ENCODE results near the gene AGAP3. TPM values are rescaled to one million over a fixed set of nuclear protein-coding genes. Genes with fewer than 3 reads are reported as not detected.
A peak's percentile ranks its signal among the peaks of the same experiment; 100 is the strongest.

The AGAP3 gene
- total RNA-seq, 4 donors from 2014 or later = 28.2 to 174 (median 53.2) TPM

GRCh38 chr7:151115121-151115835, 29.0 kb downstream of the AGAP3 start:
- Histone ChIP-seq H3K4me1 (peaks cover 0 to 26% of the 10 kb centered on the region in 2 donors), H3K27ac (no peak overlapping the region), H3K9me3 (no peaks in the 10 kb centered on the region), H3K27me3 (no peaks in the 10 kb centered on the region), H3K4me3 (peak overlapping the region in 1 of 2 donors; percentile 15), H3K36me3 (no peaks in the 10 kb centered on the region)
- DNase-seq = no peak
- intact Hi-C loops (cut with DNase I; ENCODE audit: low total_unique reads) = loop anchor here (10.0 kb wide), 1 partner anchor 90 kb away; the partner anchor contains the start of genes ABCB8 and ATG9B
- TF ChIP-seq POLR2A (IDR thresholded peaks at IDR 0.05) = no peak
- peak in 1 of 4 experiments; percentile 24 for TF ChIP-seq CTCF (IDR thresholded peaks at IDR 0.05)

- intact Hi-C loops (cut with DNase I; ENCODE audit: low total_unique reads) = loop anchor here (10.0 kb wide), 1 partner anchor 91 kb away; the partner anchor contains the start of genes ABCB8 and ATG9B
- Histone ChIP-seq H3K4me3 (no peak overlapping the region), H3K27me3 (no peaks in the 10 kb centered on the region), H3K9me3 (no peaks in the 10 kb centered on the region), H3K36me3 (no peaks in the 10 kb centered on the region), H3K27ac (no peak overlapping the region), H3K4me1 (peaks cover 0 to 19% of the 10 kb centered on the region in 2 donors)
- DNase-seq = no peak
- TF ChIP-seq CTCF (IDR thresholded peaks at IDR 0.05) (no peak), POLR2A (IDR thresholded peaks at IDR 0.05) (no peak)
Measured at GRCh38 chr7:151115836-151116418, 29.7 kb downstream of the AGAP3 start.

GRCh38 chr7:151116603-151117440, 30.5 kb downstream of the AGAP3 start:
- Histone ChIP-seq H3K27ac (no peak overlapping the region), H3K4me1 (peaks cover 0 to 19% of the 10 kb centered on the region in 2 donors), H3K36me3 (no peaks in the 10 kb centered on the region), H3K4me3 (no peak overlapping the region), H3K9me3 (no peaks in the 10 kb centered on the region), H3K27me3 (no peaks in the 10 kb centered on the region)
- DNase-seq = no peak
- TF ChIP-seq CTCF (IDR thresholded peaks at IDR 0.05) = no peak
- no peak for TF ChIP-seq POLR2A (IDR thresholded peaks at IDR 0.05)
- intact Hi-C loops (cut with DNase I; ENCODE audit: low total_unique reads) = loop anchor here (10.0 kb wide), 1 partner anchor 92 kb away; the partner anchor contains the start of genes ABCB8 and ATG9B

GRCh38 chr7:151117565-151117964, 31.3 kb downstream of the AGAP3 start:
- Histone ChIP-seq H3K9me3 (no peaks in the 10 kb centered on the region), H3K4me1 (peaks cover 0 to 19% of the 10 kb centered on the region in 2 donors), H3K36me3 (no peaks in the 10 kb centered on the region), H3K27me3 (no peaks in the 10 kb centered on the region), H3K27ac (no peak overlapping the region), H3K4me3 (no peak overlapping the region)
- intact Hi-C loops (cut with DNase I; ENCODE audit: low total_unique reads) = loop anchor here (10.0 kb wide), 1 partner anchor 93 kb away; the partner anchor contains the start of genes ABCB8 and ATG9B
- TF ChIP-seq CTCF (IDR thresholded peaks at IDR 0.05) (no peak), POLR2A (IDR thresholded peaks at IDR 0.05) (no peak)
- no peak for DNase-seq

Data from uterus (tissue), 4 donors.